ENCODE results near the gene ING5.

Gene ING5

GRCh38 chr2:241655516-241656189 lies 46.2 kb upstream of the ING5 start:
- no peak for TF ChIP-seq CTCF (IDR thresholded peaks at IDR 0.05; ENCODE audit: insufficient read depth, low read length, poor library complexity, severe bottlenecking)
- Histone ChIP-seq H3K4me3 (replicated peaks; ENCODE audit: low read depth, low read length) (no peak overlapping the region), H3K36me3 (ENCODE audit: control insufficient read depth, insufficient read depth, low read length) (peaks cover 41% of the 10 kb centered on the region), H3K27me3 (replicated peaks; ENCODE audit: control insufficient read depth, insufficient read depth, low read length) (no peaks in the 10 kb centered on the region)
- no peak for DNase-seq (ENCODE audit: extremely low read depth, insufficient read length)

- TF ChIP-seq CTCF (IDR thresholded peaks at IDR 0.05; ENCODE audit: insufficient read depth, low read length, poor library complexity, severe bottlenecking): no peak
- Histone ChIP-seq H3K36me3 (ENCODE audit: control insufficient read depth, insufficient read depth, low read length) (peaks cover 46% of the 10 kb centered on the region), H3K27me3 (replicated peaks; ENCODE audit: control insufficient read depth, insufficient read depth, low read length) (no peaks in the 10 kb centered on the region), H3K4me3 (replicated peaks; ENCODE audit: low read depth, low read length) (no peak overlapping the region)
- no peak for DNase-seq (ENCODE audit: extremely low read depth, insufficient read length)
These were observed 45.6 kb upstream of the ING5 start for GRCh38 chr2:241656190-241656741.

GRCh38 chr2:241657786-241658254 lies 44.0 kb upstream of the ING5 start:
- Histone ChIP-seq H3K27me3 (replicated peaks; ENCODE audit: control insufficient read depth, insufficient read depth, low read length) (no peaks in the 10 kb centered on the region), H3K36me3 (ENCODE audit: control insufficient read depth, insufficient read depth, low read length) (peaks cover 43% of the 10 kb centered on the region)

GRCh38 chr2:241658296-241658695 lies 43.5 kb upstream of the ING5 start:
- no peak for TF ChIP-seq CTCF (IDR thresholded peaks at IDR 0.05; ENCODE audit: insufficient read depth, low read length, poor library complexity, severe bottlenecking)
- DNase-seq (ENCODE audit: extremely low read depth, insufficient read length): no peak
- Histone ChIP-seq H3K4me3 (replicated peaks; ENCODE audit: low read depth, low read length) (no peak overlapping the region), H3K36me3 (ENCODE audit: control insufficient read depth, insufficient read depth, low read length) (peaks cover 40% of the 10 kb centered on the region), H3K27me3 (replicated peaks; ENCODE audit: control insufficient read depth, insufficient read depth, low read length) (no peaks in the 10 kb centered on the region)

More at GRCh38 chr2:241657786-241658254, 44.0 kb upstream of the ING5 start:
- H3K4me3 ChIP-seq (replicated peaks; ENCODE audit: low read depth, low read length): no peak overlapping the region
- no peak for TF ChIP-seq CTCF (IDR thresholded peaks at IDR 0.05; ENCODE audit: insufficient read depth, low read length, poor library complexity, severe bottlenecking)
- no peak for DNase-seq (ENCODE audit: extremely low read depth, insufficient read length)

- H3K27me3 ChIP-seq (replicated peaks; ENCODE audit: control insufficient read depth, insufficient read depth, low read length): no peaks in the 10 kb centered on the region
- TF ChIP-seq CTCF (IDR thresholded peaks at IDR 0.05; ENCODE audit: insufficient read depth, low read length, poor library complexity, severe bottlenecking): peak; percentile 65
- H3K36me3 ChIP-seq (ENCODE audit: control insufficient read depth, insufficient read depth, low read length): peaks cover 38% of the 10 kb centered on the region
- DNase-seq (ENCODE audit: extremely low read depth, insufficient read length): no peak
- H3K4me3 ChIP-seq (replicated peaks; ENCODE audit: low read depth, low read length): no peak overlapping the region
These were observed 42.6 kb upstream of the ING5 start for GRCh38 chr2:241659150-241659739.

Data from GM06990 (cell line).